ENCODE measurements around the gene STX16. TPM values are rescaled to one million over a fixed set of nuclear protein-coding genes. Genes with fewer than 3 reads are reported as not detected.

Gene STX16
- total RNA-seq, 1 experiment from 2014 or later = 44.5 TPM

- no peaks in the 10 kb centered on the region for H3K36me3 ChIP-seq (ENCODE audit: insufficient read depth, low read length, poor library complexity, severe bottlenecking)
Measured at GRCh38 chr20:58698741-58699622, 47.9 kb downstream of the STX16 start.

DNA sequence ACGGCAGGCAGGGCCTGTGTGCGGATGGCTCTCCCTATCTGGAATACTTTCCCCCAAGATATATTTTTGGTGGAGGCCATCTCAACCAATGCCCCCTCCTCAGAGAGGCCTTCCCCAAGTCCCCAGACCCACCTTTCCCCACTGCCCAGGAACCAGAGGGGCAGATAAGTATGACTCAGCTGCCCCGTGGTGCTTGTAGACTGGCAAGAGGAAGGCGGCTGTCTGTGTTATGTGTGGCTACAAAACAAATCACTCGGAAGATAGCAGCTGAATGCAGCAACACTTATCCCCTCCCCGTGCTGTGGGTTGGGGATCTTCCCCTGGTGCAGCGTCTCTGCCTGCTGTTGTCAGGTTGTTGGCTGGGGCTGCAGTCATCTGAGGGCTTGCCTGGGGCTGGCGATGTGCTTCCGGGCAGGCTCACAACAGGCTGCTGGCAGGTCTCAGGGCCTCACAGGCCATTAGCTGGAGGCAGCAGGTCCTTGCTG is 48.6 kb downstream of the STX16 start:
- H3K27me3 ChIP-seq (replicated peaks; ENCODE audit: insufficient read depth, low read depth, low read length, poor library complexity) = no peaks in the 10 kb centered on the region
- no peaks in the 10 kb centered on the region for H3K4me1 ChIP-seq (ENCODE audit: insufficient read depth, low read length, poor library complexity, severe bottlenecking)
- BruUV-seq (replicated peaks) = no TSS peak
- TF ChIP-seq, protein P1, sequence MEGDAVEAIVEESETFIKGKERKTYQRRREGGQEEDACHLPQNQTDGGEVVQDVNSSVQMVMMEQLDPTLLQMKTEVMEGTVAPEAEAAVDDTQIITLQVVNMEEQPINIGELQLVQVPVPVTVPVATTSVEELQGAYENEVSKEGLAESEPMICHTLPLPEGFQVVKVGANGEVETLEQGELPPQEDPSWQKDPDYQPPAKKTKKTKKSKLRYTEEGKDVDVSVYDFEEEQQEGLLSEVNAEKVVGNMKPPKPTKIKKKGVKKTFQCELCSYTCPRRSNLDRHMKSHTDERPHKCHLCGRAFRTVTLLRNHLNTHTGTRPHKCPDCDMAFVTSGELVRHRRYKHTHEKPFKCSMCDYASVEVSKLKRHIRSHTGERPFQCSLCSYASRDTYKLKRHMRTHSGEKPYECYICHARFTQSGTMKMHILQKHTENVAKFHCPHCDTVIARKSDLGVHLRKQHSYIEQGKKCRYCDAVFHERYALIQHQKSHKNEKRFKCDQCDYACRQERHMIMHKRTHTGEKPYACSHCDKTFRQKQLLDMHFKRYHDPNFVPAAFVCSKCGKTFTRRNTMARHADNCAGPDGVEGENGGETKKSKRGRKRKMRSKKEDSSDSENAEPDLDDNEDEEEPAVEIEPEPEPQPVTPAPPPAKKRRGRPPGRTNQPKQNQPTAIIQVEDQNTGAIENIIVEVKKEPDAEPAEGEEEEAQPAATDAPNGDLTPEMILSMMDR (conservative IDR thresholded peaks at IDR 0.05; ENCODE audit: low read depth, low read length) = no peak
- TF ChIP-seq EZH2 (IDR thresholded peaks at IDR 0.05; ENCODE audit: borderline replicate concordance, low read depth, low read length, poor library complexity, severe bottlenecking) = no peak
- no peaks in the 10 kb centered on the region for H3K9me3 ChIP-seq (ENCODE audit: low read depth, low read length, poor library complexity, severe bottlenecking)
- no peak overlapping the region for H3K4me3 ChIP-seq (ENCODE audit: low read depth, low read length, poor library complexity, severe bottlenecking)
- no peaks in the 10 kb centered on the region for H3K36me3 ChIP-seq (ENCODE audit: insufficient read depth, low read length, poor library complexity, severe bottlenecking)
- intact Hi-C loops (cut with micrococcal nuclease; ENCODE audit: unreplicated experiment) = no loop called here
- POLR2A ChIA-PET (ENCODE audit: low non-redundant PET) = no interaction called here
- DNase-seq (ENCODE audit: low spot score) = no peak
- no peak overlapping the region for H3K27ac ChIP-seq (ENCODE audit: low read depth, low read length, poor library complexity, severe bottlenecking)
- CTCF ChIA-PET = no interaction called here

More at GRCh38 chr20:58698741-58699622, 47.9 kb downstream of the STX16 start:
- DNase-seq (ENCODE audit: low spot score) = no peak
- Histone ChIP-seq H3K4me1 (ENCODE audit: insufficient read depth, low read length, poor library complexity, severe bottlenecking) (no peaks in the 10 kb centered on the region), H3K27me3 (replicated peaks; ENCODE audit: insufficient read depth, low read depth, low read length, poor library complexity) (no peaks in the 10 kb centered on the region), H3K27ac (ENCODE audit: low read depth, low read length, poor library complexity, severe bottlenecking) (no peak overlapping the region), H3K9me3 (ENCODE audit: low read depth, low read length, poor library complexity, severe bottlenecking) (no peaks in the 10 kb centered on the region), H3K4me3 (ENCODE audit: low read depth, low read length, poor library complexity, severe bottlenecking) (no peak overlapping the region)
- intact Hi-C loops (cut with micrococcal nuclease; ENCODE audit: unreplicated experiment) = no loop called here
- ChIA-PET POLR2A (ENCODE audit: low non-redundant PET) (no interaction called here), CTCF (no interaction called here)
- no TSS peak for BruUV-seq (replicated peaks)
- TF ChIP-seq, protein P1 (conservative IDR thresholded peaks at IDR 0.05; ENCODE audit: low read depth, low read length) = no peak
- no peak for TF ChIP-seq EZH2 (IDR thresholded peaks at IDR 0.05; ENCODE audit: borderline replicate concordance, low read depth, low read length, poor library complexity, severe bottlenecking)

GRCh38 chr20:58700121-58700821 is 49.2 kb downstream of the STX16 start:
- DNase-seq (ENCODE audit: low spot score) = no peak
- intact Hi-C loops (cut with micrococcal nuclease; ENCODE audit: unreplicated experiment) = no loop called here
- no peaks in the 10 kb centered on the region for H3K4me1 ChIP-seq (ENCODE audit: insufficient read depth, low read length, poor library complexity, severe bottlenecking)
- ChIA-PET POLR2A (ENCODE audit: low non-redundant PET) (no interaction called here), CTCF (no interaction called here)
- no peak overlapping the region for H3K4me3 ChIP-seq (ENCODE audit: low read depth, low read length, poor library complexity, severe bottlenecking)
- H3K27ac ChIP-seq (ENCODE audit: low read depth, low read length, poor library complexity, severe bottlenecking) = no peak overlapping the region
- H3K36me3 ChIP-seq (ENCODE audit: insufficient read depth, low read length, poor library complexity, severe bottlenecking) = no peaks in the 10 kb centered on the region
- BruUV-seq (replicated peaks) = no TSS peak
- H3K9me3 ChIP-seq (ENCODE audit: low read depth, low read length, poor library complexity, severe bottlenecking) = no peaks in the 10 kb centered on the region
- TF ChIP-seq EZH2 (IDR thresholded peaks at IDR 0.05; ENCODE audit: borderline replicate concordance, low read depth, low read length, poor library complexity, severe bottlenecking) = no peak
- TF ChIP-seq, protein P1 (conservative IDR thresholded peaks at IDR 0.05; ENCODE audit: low read depth, low read length) = no peak
- H3K27me3 ChIP-seq (replicated peaks; ENCODE audit: insufficient read depth, low read depth, low read length, poor library complexity) = no peaks in the 10 kb centered on the region
